HCT116 (cell line): ENCODE results near the gene CYGB. TPM values are rescaled to one million over a fixed set of nuclear protein-coding genes. Genes with fewer than 3 reads are reported as not detected.

Source experiments
- ATAC-seq: fragments of 200-7000 bp; cut with Tn5 transposase; 2 replicates; pipeline ENCODE4 v1.9.1; 2020; ENCODE audit warnings: mild to moderate bottlenecking, moderate library complexity
- BruUV-seq: library from RNA; stranded (reverse); fragments of 400-500 nt; replicated peaks from 2 replicates; lab custom pipeline; 2021; lab: Mats Ljungman, UMichigan
- CTCF ChIA-PET: fragments of 300-600 bp; sonication (Branson Sonifier 250); formaldehyde crosslinking; loops from one replicate; lab custom pipeline; 2021; ENCODE audit warnings: antibody characterized with exemption; lab: Charles Lee
- POLR2A ChIA-PET: fragments of 300-600, 350-600 bp; sonication (Branson Sonifier 250); formaldehyde crosslinking; loops from one replicate; lab custom pipeline; 2021; ENCODE audit warnings: antibody characterized with exemption; lab: Charles Lee
- RAD21 ChIA-PET, 2 experiments: fragments of 300-600 bp; sonication (Branson Sonifier 250); formaldehyde crosslinking; loops; one replicate each; lab custom pipeline; 2023; ENCODE audit warnings: low total read pairs in 2 of 2; ENCODE audit not compliant: uncharacterized antibody in 2 of 2, unreplicated experiment in 2 of 2, low non-redundant PET in 1 of 2; lab: Charles Lee
- DNase-seq: peaks from one replicate; pipeline ENCODE4 v3.0.0-alpha.2; 2010; ENCODE audit warnings: low read depth, low spot score
- H2AFZ ChIP-seq: fragments of 200-600 bp; shearing (Covaris generic), sonication (generic); 2 replicates; pipeline ENCODE4 v1.6.1; 2017; ENCODE audit warnings: low read depth, mixed run types, mixed read lengths, antibody characterized with exemption, low read length; ENCODE audit not compliant: poor library complexity, severe bottlenecking
- H3K27ac ChIP-seq: 2 replicates; pipeline ENCODE4 v1.5.1; 2012; ENCODE audit warnings: low read depth, low read length
- H3K27me3 ChIP-seq: fragments of 200-600 bp; sonication (generic); 2 replicates; pipeline ENCODE4 v1.6.1; 2016; ENCODE audit warnings: mixed run types, low read length, mixed read lengths; ENCODE audit not compliant: insufficient read depth
- H3K36me3 ChIP-seq, 2 experiments: fragments of 200-500 bp in 1 of 2; fragments of 200-600 bp in 1 of 2; sonication (Bioruptor generic) in 1 of 2; sonication (generic) in 1 of 2; 2 replicates each; pipeline versions ENCODE4 v1.5.1 to v1.6.1; 2014 to 2016; ENCODE audit warnings: low read length in 2 of 2, inconsistent platforms in 1 of 2, mixed read lengths in 1 of 2, mixed run types in 1 of 2; ENCODE audit not compliant: insufficient read depth in 2 of 2, control insufficient read depth in 1 of 2
- H3K4me1 ChIP-seq, 2 experiments: fragments of 200-600 bp in 1 of 2; sonication (generic) in 1 of 2; 2 replicates each; pipeline versions ENCODE4 v1.5.1 to v1.6.1; 2012 to 2017; ENCODE audit warnings: low read length in 2 of 2, inconsistent platforms in 1 of 2, mild to moderate bottlenecking in 1 of 2, mixed read lengths in 1 of 2, mixed run types in 1 of 2, moderate library complexity in 1 of 2; ENCODE audit not compliant: insufficient read depth in 2 of 2, control insufficient read depth in 1 of 2
- H3K4me2 ChIP-seq: fragments of 200-600 bp; sonication (generic); 2 replicates; pipeline ENCODE4 v1.6.1; 2017; ENCODE audit warnings: mixed run types, low read length, mixed read lengths
- H3K4me3 ChIP-seq, 2 experiments: fragments of 200-600 bp in 1 of 2; sonication (generic) in 1 of 2; replicated peaks in 1 of 2; 2 replicates each; pipeline ENCODE4 v1.5.1; 2011 to 2016; ENCODE audit warnings: low read length in 2 of 2, control low read depth in 1 of 2, low read depth in 1 of 2, mild to moderate bottlenecking in 1 of 2, mixed read lengths in 1 of 2, mixed run types in 1 of 2
- H3K79me2 ChIP-seq: fragments of 200-600 bp; sonication (generic); 2 replicates; pipeline ENCODE4 v1.6.1; 2017; ENCODE audit warnings: mild to moderate bottlenecking, mixed run types, low read length, moderate library complexity, mixed read lengths; ENCODE audit not compliant: insufficient read depth
- H3K9ac ChIP-seq: fragments of 200-600 bp; sonication (generic); 2 replicates; pipeline ENCODE4 v1.6.1; 2016; ENCODE audit warnings: low read length, mixed read lengths
- H3K9me2 ChIP-seq: fragments of 200-600 bp; sonication (generic), shearing (Covaris generic); 2 replicates; pipeline ENCODE4 v1.6.1; 2017; ENCODE audit warnings: mixed run types, mild to moderate bottlenecking, moderate library complexity; ENCODE audit not compliant: insufficient read depth
- H3K9me3 ChIP-seq, 2 experiments: fragments of 200-500 bp in 1 of 2; fragments of 200-600 bp in 1 of 2; sonication (Bioruptor generic) in 1 of 2; sonication (generic) in 1 of 2; 2 replicates each; pipeline ENCODE4 v1.6.1; 2014 to 2017; ENCODE audit warnings: low read length in 2 of 2, mixed read lengths in 2 of 2, inconsistent platforms in 1 of 2, low read depth in 1 of 2, mild to moderate bottlenecking in 1 of 2, mixed run types in 1 of 2, moderate library complexity in 1 of 2; ENCODE audit not compliant: control insufficient read depth in 1 of 2, insufficient read depth in 1 of 2
- H4K20me1 ChIP-seq: fragments of 200-600 bp; sonication (generic), shearing (Covaris generic); 2 replicates; pipeline ENCODE4 v1.6.1; 2017; ENCODE audit warnings: mixed run types, mild to moderate bottlenecking, moderate library complexity; ENCODE audit not compliant: insufficient read depth
- ATF3 ChIP-seq: IDR thresholded peaks from 2 replicates; pipeline ENCODE4 v1.6.1; 2012
- CEBPB ChIP-seq: IDR thresholded peaks from 2 replicates; pipeline ENCODE4 v1.6.1; 2012; ENCODE audit warnings: low read depth
- EGR1 ChIP-seq: IDR thresholded peaks from 2 replicates; pipeline ENCODE4 v1.6.1; 2012; ENCODE audit warnings: low read depth
- ELF1 ChIP-seq: IDR thresholded peaks from 2 replicates; pipeline ENCODE4 v1.6.1; 2012; ENCODE audit warnings: low read depth, borderline replicate concordance
- EZH2phosphoT487 ChIP-seq: fragments of 200-600 bp; IDR thresholded peaks from 2 replicates; pipeline ENCODE4 v1.6.1; 2018; ENCODE audit warnings: antibody characterized with exemption, borderline replicate concordance
- FOSL1 ChIP-seq: IDR thresholded peaks from 2 replicates; pipeline ENCODE4 v1.6.1; 2012; ENCODE audit warnings: low read depth
- JUND ChIP-seq: IDR thresholded peaks from 2 replicates; pipeline ENCODE4 v1.6.1; 2012
- POLR2A ChIP-seq: IDR thresholded peaks from 2 replicates; pipeline ENCODE4 v1.7.0; 2011; ENCODE audit warnings: borderline replicate concordance; ENCODE audit not compliant: insufficient read depth, insufficient read length; ENCODE audit errors: extremely low read depth
- POLR2AphosphoS5 ChIP-seq: IDR thresholded peaks from 2 replicates; pipeline ENCODE4 v1.6.1; 2011; ENCODE audit warnings: mild to moderate bottlenecking, low read depth, low read length, moderate library complexity
- RAD21 ChIP-seq: IDR thresholded peaks from 2 replicates; pipeline ENCODE4 v1.6.1; 2012; ENCODE audit warnings: low read depth, mild to moderate bottlenecking
- SP1 ChIP-seq: IDR thresholded peaks from 2 replicates; pipeline ENCODE4 v1.6.1; 2012; ENCODE audit warnings: low read depth
- TCF7L2 ChIP-seq: IDR thresholded peaks from 2 replicates; pipeline ENCODE4 v1.7.0; 2011; ENCODE audit warnings: borderline replicate concordance, inconsistent platforms; ENCODE audit not compliant: insufficient read depth, insufficient read length; ENCODE audit errors: extremely low read depth
- ZBTB33 ChIP-seq: IDR thresholded peaks from 2 replicates; pipeline ENCODE4 v1.6.1; 2011; ENCODE audit warnings: mild to moderate bottlenecking, low read length, moderate library complexity; ENCODE audit not compliant: insufficient replicate concordance; ENCODE audit errors: extremely low read depth
- ZFX ChIP-seq: fragments of 450-650 bp; IDR thresholded peaks from 2 replicates; pipeline ENCODE4 v1.6.1; 2017
- ZNF274 ChIP-seq: fragments of 200-500 bp; sonication (Bioruptor generic); IDR thresholded peaks from 2 replicates; pipeline ENCODE4 v1.6.1; 2014; ENCODE audit warnings: mild to moderate bottlenecking, low read depth, low read length, inconsistent platforms
- intact Hi-C: fragments of 100-400 bp; cut with micrococcal nuclease; formaldehyde crosslinking; loops from 2 replicates; pipeline ENCODE4 v1.10.0; 2022
- total RNA-seq: library from RNA; stranded (reverse); gene quantifications from one replicate; pipeline ENCODE4 v1.2.1, GENCODE V29; 2021; ENCODE audit not compliant: unreplicated experiment
- TF ChIP-seq, protein P1 (sequence below): IDR thresholded peaks from 2 replicates; pipeline ENCODE4 v1.6.1; 2012; ENCODE audit warnings: low read depth
- TF ChIP-seq, protein P2 (sequence below), 3 experiments: fragments of 200-600 bp in 1 of 3; sonication (generic) in 1 of 3; IDR thresholded peaks in 2 of 3; conservative IDR thresholded peaks in 1 of 3; 2 replicates each; pipeline ENCODE4 v1.5.1; 2012 to 2017; ENCODE audit warnings: low read depth in 2 of 3, low read length in 2 of 3, antibody characterized with exemption in 1 of 3, borderline replicate concordance in 1 of 3, control low read depth in 1 of 3, mild to moderate bottlenecking in 1 of 3, mixed read lengths in 1 of 3, mixed run types in 1 of 3, moderate library complexity in 1 of 3; ENCODE audit not compliant: insufficient read depth in 1 of 3

Gene CYGB
- total RNA-seq, 1 experiment from 2014 or later = 0.66 TPM

GRCh38 chr17:76535788-76536510 is 1.6 kb downstream of the CYGB start:
- intact Hi-C loops = no loop called here
- H3K4me3 ChIP-seq = no peak overlapping the region
- no peak overlapping the region for H3K9ac ChIP-seq
- DNase-seq = no peak
- H3K9me3 ChIP-seq = no peaks in the 10 kb centered on the region
- no peaks in the 10 kb centered on the region for H3K36me3 ChIP-seq
- no peak overlapping the region for H2AFZ ChIP-seq
- no peak for ATAC-seq
- CTCF ChIA-PET = interaction anchor here (2.2 kb wide), 1 partner anchor 13 kb away, joined by 8 read pairs; no protein-coding TSS in a partner anchor
- H3K4me1 ChIP-seq = peaks cover 5 to 10% of the 10 kb centered on the region in 2 experiments
- no peak overlapping the region for H3K27ac ChIP-seq
- TF ChIP-seq POLR2AphosphoS5 (no peak), POLR2A (no peak), JUND (no peak), ZNF274 (no peak), TCF7L2 (no peak), EZH2phosphoT487 (no peak), EGR1 (no peak), SP1 (no peak), ZBTB33 (no peak), ATF3 (no peak), CEBPB (no peak), ZFX (no peak), FOSL1 (no peak), ELF1 (no peak), RAD21 (no peak)
- TF ChIP-seq, protein P1, sequence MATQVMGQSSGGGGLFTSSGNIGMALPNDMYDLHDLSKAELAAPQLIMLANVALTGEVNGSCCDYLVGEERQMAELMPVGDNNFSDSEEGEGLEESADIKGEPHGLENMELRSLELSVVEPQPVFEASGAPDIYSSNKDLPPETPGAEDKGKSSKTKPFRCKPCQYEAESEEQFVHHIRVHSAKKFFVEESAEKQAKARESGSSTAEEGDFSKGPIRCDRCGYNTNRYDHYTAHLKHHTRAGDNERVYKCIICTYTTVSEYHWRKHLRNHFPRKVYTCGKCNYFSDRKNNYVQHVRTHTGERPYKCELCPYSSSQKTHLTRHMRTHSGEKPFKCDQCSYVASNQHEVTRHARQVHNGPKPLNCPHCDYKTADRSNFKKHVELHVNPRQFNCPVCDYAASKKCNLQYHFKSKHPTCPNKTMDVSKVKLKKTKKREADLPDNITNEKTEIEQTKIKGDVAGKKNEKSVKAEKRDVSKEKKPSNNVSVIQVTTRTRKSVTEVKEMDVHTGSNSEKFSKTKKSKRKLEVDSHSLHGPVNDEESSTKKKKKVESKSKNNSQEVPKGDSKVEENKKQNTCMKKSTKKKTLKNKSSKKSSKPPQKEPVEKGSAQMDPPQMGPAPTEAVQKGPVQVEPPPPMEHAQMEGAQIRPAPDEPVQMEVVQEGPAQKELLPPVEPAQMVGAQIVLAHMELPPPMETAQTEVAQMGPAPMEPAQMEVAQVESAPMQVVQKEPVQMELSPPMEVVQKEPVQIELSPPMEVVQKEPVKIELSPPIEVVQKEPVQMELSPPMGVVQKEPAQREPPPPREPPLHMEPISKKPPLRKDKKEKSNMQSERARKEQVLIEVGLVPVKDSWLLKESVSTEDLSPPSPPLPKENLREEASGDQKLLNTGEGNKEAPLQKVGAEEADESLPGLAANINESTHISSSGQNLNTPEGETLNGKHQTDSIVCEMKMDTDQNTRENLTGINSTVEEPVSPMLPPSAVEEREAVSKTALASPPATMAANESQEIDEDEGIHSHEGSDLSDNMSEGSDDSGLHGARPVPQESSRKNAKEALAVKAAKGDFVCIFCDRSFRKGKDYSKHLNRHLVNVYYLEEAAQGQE = no peak
- TF ChIP-seq, protein P2, sequence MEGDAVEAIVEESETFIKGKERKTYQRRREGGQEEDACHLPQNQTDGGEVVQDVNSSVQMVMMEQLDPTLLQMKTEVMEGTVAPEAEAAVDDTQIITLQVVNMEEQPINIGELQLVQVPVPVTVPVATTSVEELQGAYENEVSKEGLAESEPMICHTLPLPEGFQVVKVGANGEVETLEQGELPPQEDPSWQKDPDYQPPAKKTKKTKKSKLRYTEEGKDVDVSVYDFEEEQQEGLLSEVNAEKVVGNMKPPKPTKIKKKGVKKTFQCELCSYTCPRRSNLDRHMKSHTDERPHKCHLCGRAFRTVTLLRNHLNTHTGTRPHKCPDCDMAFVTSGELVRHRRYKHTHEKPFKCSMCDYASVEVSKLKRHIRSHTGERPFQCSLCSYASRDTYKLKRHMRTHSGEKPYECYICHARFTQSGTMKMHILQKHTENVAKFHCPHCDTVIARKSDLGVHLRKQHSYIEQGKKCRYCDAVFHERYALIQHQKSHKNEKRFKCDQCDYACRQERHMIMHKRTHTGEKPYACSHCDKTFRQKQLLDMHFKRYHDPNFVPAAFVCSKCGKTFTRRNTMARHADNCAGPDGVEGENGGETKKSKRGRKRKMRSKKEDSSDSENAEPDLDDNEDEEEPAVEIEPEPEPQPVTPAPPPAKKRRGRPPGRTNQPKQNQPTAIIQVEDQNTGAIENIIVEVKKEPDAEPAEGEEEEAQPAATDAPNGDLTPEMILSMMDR (IDR thresholded peaks at IDR 0.05 in 2 of 3, conservative IDR thresholded peaks at IDR 0.05 in 1 of 3; ENCODE audit: borderline replicate concordance in 1 of 3, insufficient read depth in 1 of 3, low read depth in 2 of 3, low read length in 2 of 3) = no peak
- TF ChIP-seq, all 23 proteins: peak for 0
- Histone ChIP-seq H3K9me2 (no peaks in the 10 kb centered on the region), H3K27me3 (no peaks in the 10 kb centered on the region), H4K20me1 (no peaks in the 10 kb centered on the region), H3K79me2 (no peaks in the 10 kb centered on the region), H3K4me2 (no peak overlapping the region)
- RAD21 ChIA-PET = no interaction called here
- POLR2A ChIA-PET = interaction anchor here (1.3 kb wide), 1 partner anchor 21 kb away, joined by 4 read pairs; no protein-coding TSS in a partner anchor
- no TSS peak for BruUV-seq
